Uterus (tissue), 2 donors: Measurements from ENCODE around the gene FBXO17.

ENCODE experiments used
- CTCF ChIP-seq, 4 experiments: fragments of 200-600 bp in 2 of 4; fragments of 450-650 bp in 2 of 4; sonication (generic) in 2 of 4; IDR thresholded peaks; one replicate each; pipeline ENCODE4 v1.5.1; 2016 to 2019; ENCODE audit warnings: antibody characterized with exemption in 4 of 4, mild to moderate bottlenecking in 2 of 4, moderate library complexity in 1 of 4
- POLR2A ChIP-seq, 2 donors: fragments of 450-650 bp; IDR thresholded peaks; one replicate each; pipeline ENCODE4 v1.6.1; 2016; ENCODE audit warnings: antibody characterized with exemption in 2 of 2, mild to moderate bottlenecking in 1 of 2, moderate library complexity in 1 of 2

- TF ChIP-seq CTCF (IDR thresholded peaks at IDR 0.05) (no peak), POLR2A (IDR thresholded peaks at IDR 0.05) (no peak)
Measured at GRCh38 chr19:38970664-38971532, 4.6 kb downstream of the FBXO17 start.
